GM21529 (cell line): ENCODE data around the gene NUMA1.

Experiments
- ATAC-seq: cut with Tn5 transposase; IDR thresholded peaks from one replicate; pipeline ENCODE4 v1.9.1; 2021; ENCODE audit not compliant: unreplicated experiment

The NUMA1 gene

GRCh38 chr11:72001285-72001684, 79.1 kb downstream of the NUMA1 start:
- no peak for ATAC-seq

- no peak for ATAC-seq
Measured at GRCh38 chr11:72000202-72000867, 80.0 kb downstream of the NUMA1 start.

- ATAC-seq = no peak
Measured at GRCh38 chr11:71999798-72000197, 80.5 kb downstream of the NUMA1 start.

- ATAC-seq = no peak
Measured at GRCh38 chr11:71999362-71999761, 81.0 kb downstream of the NUMA1 start.

GRCh38 chr11:71998649-71999310, 81.6 kb downstream of the NUMA1 start, which contains the start of gene IL18BP:
Gene IL18BP (plus strand): TSS chr11:71998909. CDS start chr11:71999985, 1,076 bp downstream.
- peak; percentile 44 for ATAC-seq

- no peak for ATAC-seq
Measured at GRCh38 chr11:71998061-71998460, 82.3 kb downstream of the NUMA1 start.

- no peak for ATAC-seq
Measured at GRCh38 chr11:71997594-71997993, 82.7 kb downstream of the NUMA1 start.

GRCh38 chr11:71996946-71997345, 83.4 kb downstream of the NUMA1 start:
- no peak for ATAC-seq

GRCh38 chr11:71996517-71996916, 83.8 kb downstream of the NUMA1 start:
- no peak for ATAC-seq

GRCh38 chr11:71995726-71996291, 84.5 kb downstream of the NUMA1 start:
- ATAC-seq = no peak

- ATAC-seq = no peak
Measured at GRCh38 chr11:71994786-71995185, 85.6 kb downstream of the NUMA1 start.

- no peak for ATAC-seq
Measured at GRCh38 chr11:71992136-71992730, 88.1 kb downstream of the NUMA1 start.

GRCh38 chr11:71991494-71991893, 88.8 kb downstream of the NUMA1 start:
- ATAC-seq = peak; percentile 70

- no peak for ATAC-seq
Measured at GRCh38 chr11:71990701-71991100, 89.6 kb downstream of the NUMA1 start.

GRCh38 chr11:71988050-71988449, 92.3 kb downstream of the NUMA1 start:
- ATAC-seq = no peak

- ATAC-seq = no peak
Measured at GRCh38 chr11:71987521-71987920, 92.8 kb downstream of the NUMA1 start.

GRCh38 chr11:71986131-71986530, 94.2 kb downstream of the NUMA1 start:
- no peak for ATAC-seq

- no peak for ATAC-seq
Measured at GRCh38 chr11:71979602-71980001, 100.7 kb downstream of the NUMA1 start.

GRCh38 chr11:71979094-71979493, 101.2 kb downstream of the NUMA1 start:
- ATAC-seq = no peak

- ATAC-seq = no peak
Measured at GRCh38 chr11:71977743-71978418, 102.5 kb downstream of the NUMA1 start.

GRCh38 chr11:71977090-71977489, 103.3 kb downstream of the NUMA1 start:
- ATAC-seq = no peak
